Hindlimb muscle (tissue), 1 donor: ENCODE data around the gene TRIM40. TPM values are rescaled to one million over a fixed set of nuclear protein-coding genes. Genes with fewer than 3 reads are reported as not detected.
"Not testable (repeated sequence)": the region's sequence is repeated elsewhere in the genome, so short reads cannot be mapped to it uniquely, and the experiment has no call there.

Source experiments
- DNase-seq: peaks from one replicate; pipeline ENCODE4 v3.0.0-alpha.2; 2013
- polyA plus RNA-seq: library from polyadenylated mRNA; unstranded; fragments of 120-200 nt; gene quantifications from one replicate; pipeline ENCODE4 v1.2.1, GENCODE V29; 2013; ENCODE audit not compliant: insufficient read length

TRIM40 gene
- polyA plus RNA-seq, 1 donor: not detected

DNA sequence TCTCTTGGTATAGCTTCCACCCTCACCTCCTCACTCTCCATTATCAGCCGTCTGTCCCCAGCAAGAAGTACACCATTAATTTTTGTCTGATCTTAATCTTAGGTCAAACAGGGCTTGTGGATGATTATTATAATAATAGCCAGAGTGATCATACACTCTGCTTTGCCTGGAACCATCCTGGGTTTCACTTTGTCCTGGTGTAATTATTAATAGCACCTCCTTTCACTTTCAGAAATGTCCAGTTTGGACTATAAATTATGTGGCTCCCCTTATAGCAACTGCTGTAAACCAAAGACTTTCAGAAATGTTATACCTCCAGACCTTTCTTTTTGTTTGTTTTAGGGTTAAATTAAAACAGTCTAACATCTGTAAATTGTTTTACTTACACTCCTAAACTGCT, 22.1 kb upstream of the TRIM40 start:
- DNase-seq: no peak

DNA sequence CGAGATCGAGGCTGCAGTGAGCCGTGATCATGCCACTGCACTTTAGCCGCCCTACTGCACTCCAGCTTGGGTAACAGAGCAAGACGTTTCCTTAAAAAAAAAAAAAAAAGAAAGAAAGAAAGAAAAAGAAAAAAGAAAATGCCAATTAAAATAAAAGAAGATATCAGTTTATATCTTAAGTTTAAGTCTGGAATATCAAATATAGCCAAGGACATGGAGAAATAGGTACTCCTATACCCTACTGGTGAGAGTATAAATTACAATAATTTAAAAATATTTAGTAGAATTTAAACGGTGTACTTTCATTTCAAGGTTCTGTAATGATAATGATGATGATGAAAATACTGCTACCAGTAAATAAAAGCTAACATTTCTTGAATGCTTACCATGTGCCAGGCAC, 19.2 kb upstream of the TRIM40 start:
- DNase-seq: no peak

DNA sequence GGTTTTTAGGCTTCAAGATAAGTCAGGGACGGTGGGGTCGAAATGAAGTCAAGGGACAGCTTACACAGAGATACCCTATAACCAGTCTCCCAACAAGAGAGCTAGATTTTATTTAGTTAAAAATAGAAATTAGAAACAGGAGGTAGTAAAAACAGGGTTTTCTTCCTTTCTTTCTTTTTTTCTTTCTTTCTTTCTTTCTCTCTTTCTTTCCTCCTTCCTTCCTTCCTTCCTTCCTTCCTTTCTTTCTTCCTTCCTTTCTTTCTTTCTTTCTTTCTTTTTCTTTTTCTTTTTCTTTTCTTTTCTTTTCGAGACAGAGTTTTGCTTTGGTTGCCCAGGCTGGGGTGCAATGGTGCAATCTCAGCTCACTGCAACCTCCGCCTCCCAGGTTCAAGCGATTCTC, 17.2 kb upstream of the TRIM40 start:
- not testable (repeated sequence) for DNase-seq

DNA sequence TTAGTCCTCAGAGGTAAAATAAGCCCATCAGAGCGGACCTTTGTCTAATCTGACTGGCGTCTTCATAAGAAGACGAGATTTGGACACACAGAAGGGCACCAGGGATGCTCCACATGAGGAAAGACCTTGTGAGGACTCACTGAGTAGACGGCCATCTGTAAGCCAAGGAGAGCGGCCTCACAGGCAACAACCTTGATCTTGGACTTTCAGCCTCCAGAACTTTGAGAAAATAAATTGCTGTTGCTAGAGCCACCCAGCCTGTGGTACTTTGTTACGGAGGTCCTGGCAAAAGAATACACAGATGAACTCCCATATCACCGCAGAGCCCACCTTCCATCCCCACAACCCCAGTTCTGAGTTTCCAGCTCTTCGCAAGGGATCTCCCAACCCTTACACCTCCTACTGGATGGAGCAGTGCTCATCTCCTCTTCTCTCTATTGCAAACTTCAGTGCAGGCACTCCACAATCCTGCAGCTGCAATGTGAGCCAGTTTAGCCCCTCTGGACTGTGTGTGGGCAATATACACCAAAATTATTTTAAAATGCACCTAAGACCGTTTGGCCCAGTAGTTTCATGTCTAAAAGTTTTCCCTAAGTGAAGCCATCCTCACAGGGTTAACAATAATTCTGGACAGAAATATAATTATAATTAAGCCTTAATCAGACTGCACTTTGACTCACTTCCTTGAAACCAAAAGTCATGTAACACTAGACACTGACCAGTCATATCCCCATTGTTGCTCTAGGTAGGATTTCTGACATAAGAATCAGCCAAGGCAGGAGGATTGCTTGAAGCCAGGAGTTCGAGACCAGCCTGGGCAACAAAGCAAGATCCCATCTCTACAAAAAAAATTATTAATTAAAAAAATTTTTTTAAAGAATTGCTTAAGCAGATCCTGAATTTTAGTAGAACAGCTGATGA, 14.2 kb upstream of the TRIM40 start:
- DNase-seq: no peak

DNA sequence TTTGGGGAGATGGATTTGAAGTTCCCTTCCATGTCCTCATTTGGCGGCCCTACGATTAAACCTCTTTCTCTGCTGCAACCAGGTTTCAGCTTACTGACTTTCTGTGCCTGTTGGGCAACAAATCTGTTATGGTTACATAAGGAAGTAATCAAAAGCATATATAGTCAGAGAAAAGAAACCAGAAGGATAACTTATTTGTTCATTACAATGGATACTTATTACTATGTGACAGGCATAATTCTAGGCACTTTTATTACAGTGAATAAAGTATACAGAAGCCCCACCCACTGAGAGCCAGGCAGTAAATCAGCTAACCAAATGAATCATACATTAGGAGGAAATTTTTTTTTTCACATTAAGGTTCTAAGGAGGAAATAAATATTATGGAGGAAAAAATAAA, 13.4 kb upstream of the TRIM40 start:
- no peak for DNase-seq

DNA sequence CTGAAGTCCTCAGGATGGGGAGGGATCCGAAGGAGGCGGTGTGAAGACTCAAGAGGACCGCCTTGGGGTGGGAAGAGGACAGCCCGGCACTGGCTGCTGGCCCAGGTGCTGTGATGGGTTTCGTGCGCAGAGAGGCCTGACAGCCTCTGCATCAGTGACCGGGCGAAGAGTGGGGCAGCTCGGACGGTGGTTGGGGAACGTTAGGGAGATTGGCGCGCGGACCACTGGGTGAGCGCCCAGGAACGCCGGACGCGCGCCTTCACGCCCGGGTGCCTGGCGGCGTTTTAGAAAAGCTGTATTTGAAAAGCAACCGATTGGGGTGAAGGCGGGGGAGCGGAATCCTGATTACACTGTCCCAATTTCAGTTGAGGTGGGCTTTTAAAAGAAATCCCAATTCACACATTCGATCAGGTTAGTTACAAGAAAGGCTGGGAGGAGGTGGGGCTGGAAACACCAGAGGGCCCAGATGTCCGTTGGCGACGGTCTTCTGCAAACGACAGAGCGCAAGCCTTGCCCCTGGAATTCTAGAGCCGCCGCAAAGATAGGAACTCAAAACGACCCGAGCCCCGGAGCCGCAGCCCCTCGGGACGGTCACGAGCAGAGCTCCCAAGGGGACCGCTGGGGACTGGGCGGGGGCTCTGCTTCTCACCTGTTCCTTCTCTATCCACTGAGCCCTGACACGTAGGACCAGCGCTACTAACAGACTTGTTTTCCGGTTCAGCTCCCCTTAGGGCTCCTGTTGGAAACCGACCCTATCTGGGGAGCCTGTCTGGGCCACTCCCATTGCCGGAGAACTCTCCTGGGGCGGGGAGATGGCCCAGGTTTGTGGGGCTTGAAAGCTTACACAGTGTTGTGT, 8.5 kb upstream of the TRIM40 start:
- DNase-seq: peak; percentile 6

DNA sequence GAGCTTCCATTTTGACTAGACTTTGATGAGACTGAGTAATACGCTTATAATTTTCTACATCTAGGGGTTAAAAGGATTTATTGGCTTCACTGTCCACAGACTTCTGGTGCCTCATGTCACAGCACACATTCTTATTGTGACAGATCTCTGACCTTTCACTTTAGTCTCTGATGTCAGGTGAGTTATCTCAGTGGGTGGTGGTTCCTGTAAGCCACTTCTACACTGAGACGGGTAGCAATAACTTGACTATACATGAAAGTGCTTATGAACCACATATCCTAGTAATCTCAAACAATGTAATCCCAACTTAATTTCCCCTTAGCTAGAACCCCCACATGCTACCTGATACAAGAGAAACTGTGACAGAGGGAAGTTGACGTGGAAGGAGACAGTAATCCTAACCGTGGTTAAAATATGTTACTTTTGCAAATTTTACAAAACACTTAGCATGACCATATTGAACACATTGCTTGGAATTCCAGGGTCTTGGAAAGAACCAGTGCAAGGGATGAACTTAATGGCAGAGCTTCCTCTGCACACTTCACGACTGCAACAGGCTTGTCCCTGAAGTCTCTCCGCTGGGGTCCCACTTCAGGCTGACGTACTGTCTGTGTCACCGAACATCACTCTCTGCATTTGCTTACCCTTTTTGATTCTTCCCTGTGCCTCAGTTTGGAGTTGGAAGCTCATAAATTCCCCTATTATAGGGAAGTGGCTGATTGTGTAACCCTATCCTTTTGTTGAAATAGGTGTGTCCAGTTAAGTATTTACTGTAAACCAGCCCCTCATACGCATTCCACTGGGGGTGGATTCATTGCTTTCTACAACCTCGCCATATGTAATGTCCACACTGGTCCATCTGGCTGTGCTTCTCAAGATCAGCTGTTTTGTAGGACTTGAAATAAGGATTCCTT, 6.4 kb upstream of the TRIM40 start:
- DNase-seq: no peak

DNA sequence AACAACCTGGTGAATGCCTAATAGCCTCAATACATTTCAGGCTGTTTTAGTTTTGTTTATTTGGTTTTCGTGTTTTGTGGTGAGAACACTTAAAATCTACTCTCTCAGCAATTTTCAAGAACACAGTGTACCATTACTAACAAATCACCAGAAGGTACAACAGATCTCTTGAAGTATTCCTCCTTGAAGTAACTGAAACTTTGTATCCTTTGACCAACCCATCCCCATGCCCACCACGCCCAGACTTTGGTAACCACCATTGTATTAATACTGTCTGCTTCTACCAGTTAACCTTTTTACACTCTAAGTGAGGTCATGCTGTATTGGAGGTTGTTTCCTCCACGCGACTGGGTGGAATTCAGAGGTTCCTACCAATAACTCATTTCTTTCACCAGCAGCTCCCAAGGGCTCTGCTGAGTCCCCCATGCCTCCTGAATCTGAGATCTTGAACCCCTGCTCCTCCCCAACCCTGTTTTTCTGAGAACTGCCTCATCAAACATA, 5.7 kb upstream of the TRIM40 start:
- DNase-seq: no peak

DNA sequence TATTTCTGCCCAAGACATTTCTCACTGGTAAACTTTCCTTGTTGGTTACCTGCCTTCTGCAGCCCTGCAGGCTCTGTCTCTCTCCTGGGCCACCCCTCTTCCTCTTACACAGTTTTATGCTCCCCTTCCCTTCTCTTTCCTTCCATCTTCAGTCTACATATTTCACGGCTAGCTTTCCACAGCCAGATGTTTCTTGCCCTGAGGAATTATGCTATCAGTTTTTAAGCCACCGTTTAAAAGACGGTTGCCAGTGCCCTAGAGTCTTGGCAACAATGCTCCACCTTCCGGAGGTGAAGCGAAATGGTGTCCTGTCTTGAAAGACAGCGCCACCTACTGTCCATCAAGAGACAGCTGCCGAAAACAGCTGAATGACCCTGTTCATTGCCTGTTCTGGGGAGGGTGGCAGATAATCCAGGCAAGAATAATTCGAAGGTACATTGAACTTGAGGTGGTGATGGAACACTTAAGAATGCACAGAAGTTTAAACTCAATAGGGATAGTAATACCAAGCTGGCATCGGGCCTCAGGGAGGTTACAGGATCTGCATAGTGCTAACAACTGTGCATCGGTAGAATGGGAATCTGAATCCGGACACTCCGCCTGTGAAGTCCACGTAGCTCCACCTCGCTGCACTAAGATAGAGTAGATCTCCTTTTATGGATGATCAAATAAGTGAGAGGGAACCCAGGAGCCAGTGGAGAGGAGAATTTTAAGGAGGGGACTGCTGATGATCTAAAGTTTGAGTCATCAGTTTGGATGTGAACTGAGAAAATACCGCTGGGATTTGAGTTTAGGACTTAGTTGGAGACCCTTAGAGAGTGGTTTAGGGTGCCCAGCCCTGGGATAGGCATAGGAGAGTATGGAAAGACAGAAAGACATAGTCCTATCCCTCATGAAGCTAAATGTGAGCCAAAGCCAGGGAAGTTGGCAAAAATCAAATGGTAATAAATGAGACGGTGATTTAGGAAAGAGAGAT, 4.8 kb upstream of the TRIM40 start:
- peak; percentile 72 for DNase-seq

DNA sequence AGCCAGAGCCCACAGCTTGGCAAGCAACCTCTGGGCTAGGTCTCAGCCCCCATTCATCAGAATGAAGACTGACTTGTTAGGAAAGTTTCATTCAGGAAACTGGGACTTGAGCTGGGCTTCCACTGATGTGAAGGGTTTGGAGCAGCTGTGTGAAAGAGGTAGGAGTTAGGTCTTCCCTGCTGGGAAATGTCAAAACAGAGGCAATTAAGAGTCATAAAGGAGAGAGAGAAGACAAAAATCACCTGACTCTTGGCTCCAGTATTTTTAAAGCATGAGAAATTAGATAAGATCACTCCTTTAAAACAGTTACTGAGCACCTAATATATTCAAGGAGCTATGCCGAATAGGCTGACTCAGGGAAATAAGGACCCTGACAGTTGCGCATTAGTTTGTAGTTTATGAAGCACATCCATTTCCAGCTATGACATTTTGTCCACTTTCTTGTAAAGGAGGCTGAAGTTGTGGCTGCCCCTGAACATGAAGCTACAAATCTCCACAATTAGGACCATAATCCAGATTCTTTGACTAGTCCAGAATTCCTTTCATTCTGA, 3.9 kb upstream of the TRIM40 start:
- no peak for DNase-seq

DNA sequence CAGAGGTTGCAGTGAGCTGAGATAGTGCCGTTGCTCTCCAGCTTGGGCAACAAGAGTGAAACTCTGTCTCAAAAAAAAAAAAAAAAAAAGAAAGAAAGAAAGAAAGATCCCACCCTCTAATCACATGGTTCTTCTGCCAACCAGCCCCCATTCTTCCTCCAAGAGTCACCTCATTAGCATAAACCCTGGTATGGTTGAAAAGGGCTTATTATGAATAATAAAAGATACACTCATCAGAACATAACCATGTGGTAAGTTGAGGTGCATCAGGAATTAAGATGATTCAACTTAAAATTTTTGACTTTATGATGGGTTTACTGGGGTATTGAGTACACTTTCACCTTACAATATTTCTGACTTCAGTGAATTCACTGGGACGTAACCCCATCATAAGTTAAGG, 793 bp upstream of the TRIM40 start:
- DNase-seq: no peak

DNA sequence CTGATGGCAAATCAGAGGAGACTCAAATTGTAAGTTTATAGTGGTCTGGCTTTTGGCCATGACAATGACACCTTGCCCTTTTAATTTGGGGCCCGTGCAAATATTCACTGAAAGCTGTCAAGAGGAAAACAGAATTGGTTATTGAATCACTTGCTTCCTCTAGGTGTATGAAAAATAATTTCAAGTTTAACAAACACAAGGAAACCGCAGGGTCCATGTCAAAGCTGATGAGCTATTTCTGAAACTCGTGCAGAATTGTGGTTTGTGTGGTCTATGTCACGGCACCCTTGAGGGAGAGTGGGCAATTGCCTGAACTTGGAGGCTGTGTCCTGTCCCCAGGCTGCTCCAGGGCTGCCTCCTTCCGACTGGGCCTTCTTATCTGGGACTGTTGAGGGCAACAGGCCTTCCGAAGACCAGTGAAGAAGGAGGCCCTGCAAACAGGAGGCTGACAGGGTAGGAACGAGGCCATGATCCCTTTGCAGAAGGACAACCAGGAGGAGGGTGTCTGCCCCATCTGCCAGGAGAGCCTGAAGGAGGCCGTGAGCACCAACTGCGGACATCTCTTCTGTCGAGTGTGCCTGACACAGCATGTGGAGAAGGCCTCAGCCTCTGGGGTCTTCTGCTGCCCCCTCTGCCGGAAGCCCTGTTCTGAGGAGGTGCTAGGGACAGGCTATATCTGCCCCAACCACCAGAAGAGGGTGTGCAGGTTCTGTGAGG, 788 bp downstream of the TRIM40 start:
- DNase-seq: no peak

DNA sequence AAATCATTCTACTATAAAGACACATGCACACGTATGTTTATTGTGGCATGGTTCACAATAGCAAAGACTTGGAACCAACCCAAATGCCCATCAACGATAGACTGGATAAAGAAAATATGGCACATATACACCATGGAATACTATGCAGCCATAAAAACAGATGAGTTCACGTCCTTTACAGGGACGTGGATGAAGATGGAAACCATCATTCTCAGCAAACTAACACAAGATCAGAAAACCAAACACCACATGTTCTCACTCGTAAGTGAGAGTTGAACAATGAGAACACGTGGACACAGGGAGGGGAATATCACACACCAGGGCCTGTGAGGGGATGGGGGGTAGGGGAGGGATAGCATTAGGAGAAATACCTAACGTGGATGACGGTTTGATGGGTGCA, 4.3 kb downstream of the TRIM40 start:
- DNase-seq: not testable (repeated sequence)

DNA sequence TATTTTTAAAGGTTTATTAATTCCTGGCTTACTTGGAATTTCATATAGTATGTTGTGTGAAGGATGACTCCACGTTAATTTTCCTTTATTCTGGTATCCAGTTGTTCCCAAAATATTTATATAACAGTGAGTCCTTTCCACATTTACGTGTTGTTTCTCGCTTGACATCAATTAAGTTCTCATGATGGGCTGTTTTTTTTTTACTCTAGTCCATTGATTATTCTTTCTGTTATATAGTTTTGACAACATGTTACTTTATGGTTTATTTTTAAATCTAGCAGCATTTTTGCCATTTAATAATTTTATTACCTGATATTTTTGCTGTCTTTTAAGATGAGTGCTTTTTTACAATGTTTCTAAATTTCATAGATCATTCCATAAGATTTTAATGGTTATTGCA, 6.7 kb downstream of the TRIM40 start:
- no peak for DNase-seq

DNA sequence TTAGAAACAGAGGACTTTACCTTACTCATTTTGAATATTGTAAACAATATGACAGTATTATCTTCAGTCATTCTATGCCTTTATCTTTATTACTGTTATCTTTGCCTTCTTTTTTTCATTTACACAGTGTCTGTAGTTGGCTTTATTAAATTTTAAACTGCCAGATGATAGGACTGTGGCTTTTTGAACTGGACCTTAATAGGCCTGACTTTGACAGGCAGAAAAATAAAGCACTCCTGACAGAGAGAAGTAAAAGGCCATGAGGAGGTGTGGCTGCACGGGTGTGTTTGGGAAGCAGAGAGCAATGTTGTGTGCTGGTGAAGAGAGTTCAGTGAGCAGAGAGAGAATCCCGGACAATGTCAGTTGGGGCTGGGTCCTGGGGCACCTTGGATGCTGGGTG, 7.8 kb downstream of the TRIM40 start:
- no peak for DNase-seq

DNA sequence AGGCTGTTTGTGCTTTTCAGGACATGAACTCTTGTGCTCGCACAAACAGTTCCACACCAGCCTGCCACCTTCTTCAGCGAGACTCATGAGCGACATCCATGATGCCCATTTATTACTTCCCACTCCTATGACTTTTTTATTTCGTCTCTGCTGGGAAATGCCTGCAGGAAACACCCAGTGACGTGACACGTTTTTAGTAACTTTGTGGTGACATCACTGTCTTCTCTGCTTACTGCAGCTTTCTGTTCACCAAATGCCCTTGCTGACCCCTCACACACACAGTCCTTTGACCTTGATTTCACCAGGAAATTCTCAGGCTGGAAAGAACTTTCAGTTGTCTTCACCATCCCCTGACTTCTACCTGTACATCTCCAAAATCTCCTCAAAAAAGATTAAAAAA, 8.9 kb downstream of the TRIM40 start:
- no peak for DNase-seq

DNA sequence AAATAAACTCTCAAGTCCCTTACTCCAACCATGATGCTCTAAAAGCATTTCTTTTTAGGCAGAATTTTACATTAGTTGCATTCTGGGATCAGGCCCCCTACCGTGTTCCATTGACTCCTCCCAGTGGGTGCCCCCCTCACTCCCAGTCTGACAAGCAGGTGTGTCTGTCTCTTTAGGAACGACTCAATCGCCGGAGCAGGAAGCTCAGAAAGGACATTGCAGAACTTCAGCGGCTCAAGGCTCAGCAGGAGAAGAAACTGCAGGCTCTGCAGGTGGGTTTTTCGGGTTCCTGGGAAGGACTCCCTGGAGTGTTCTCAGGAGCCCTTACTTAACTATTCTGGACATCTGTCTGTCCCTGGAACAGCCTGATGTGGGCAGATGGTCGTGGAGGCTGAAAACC, 9.9 kb downstream of the TRIM40 start:
- no peak for DNase-seq

DNA sequence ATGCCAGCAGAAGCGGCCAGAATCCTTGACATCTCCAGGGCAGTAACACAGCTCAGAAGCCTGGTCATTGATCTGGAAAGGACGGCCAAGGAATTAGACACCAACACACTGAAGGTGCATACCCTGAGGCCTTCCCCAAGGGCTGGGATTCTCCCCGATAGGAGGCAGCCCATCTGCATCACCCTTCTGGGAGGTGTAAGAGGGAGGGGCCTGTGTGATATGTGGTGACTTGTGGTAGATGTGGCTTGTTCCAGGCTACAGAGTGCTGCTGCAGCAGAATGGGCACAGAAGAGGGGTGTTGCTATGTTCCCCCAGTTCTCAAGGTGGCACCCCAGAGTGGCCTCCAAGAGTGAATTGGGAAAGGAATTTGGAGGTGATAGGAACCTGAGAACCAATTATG, 11.2 kb downstream of the TRIM40 start:
- no peak for DNase-seq

DNA sequence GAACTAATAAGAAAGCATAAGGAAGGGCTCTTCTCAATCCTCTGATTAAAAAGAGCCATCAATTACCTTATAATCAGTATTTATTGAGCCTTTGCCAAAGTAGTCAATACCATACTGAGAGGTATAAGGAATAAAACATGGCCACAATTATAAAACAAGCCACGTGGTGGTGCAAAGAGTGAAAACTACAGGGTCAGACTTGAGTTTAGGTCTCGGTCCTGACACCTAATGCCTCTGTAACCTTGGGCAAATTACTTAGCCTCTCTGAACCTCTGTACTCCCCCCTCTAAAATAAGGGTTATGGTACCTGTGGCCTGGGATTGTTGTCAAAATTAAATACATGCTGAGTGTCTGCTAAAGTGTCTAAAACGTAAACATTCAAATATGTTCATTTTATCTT, 13.3 kb downstream of the TRIM40 start:
- no peak for DNase-seq
